Stimulated activated CD4-positive, alpha-beta T cell treated with anti-CD3 and anti-CD28 coated beads, Interleukin-15, amount 100 ng/mL, for 48 hours (primary cell): ENCODE data around the gene RDX.

Source experiments
- DNase-seq, 2 donors: peaks; one replicate each; pipeline ENCODE4 v3.0.0-alpha.2; 2020; ENCODE audit warnings: low read depth in 2 of 2

RDX gene

DNA sequence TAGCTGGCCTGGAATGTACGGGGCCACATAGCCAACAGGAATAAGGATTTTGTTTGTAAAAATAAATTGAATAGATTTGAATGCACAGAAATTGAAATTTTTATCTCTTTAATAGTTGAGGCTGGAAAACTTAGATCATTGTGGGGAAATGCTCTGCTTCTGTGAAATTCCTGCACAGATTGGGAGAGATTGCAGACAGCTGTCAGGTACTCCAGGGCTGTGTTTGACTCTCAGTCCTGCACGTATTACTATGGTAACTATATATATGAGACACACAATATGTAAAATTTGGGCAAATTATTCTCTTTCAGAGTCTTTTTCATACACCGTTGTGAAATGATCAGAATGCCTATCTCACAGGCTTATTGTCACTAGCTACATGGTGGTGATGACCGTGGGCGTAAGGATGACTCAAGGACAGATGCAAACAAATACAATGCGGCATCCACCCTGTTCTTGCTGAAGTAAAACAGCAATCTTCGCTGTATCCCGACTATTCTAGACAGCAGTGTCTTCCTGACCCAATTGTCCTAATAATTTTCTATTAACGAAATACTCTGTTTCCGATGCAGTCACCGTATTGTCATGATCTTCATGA lies 123.8 kb downstream of the RDX start:
- no peak for DNase-seq

DNA sequence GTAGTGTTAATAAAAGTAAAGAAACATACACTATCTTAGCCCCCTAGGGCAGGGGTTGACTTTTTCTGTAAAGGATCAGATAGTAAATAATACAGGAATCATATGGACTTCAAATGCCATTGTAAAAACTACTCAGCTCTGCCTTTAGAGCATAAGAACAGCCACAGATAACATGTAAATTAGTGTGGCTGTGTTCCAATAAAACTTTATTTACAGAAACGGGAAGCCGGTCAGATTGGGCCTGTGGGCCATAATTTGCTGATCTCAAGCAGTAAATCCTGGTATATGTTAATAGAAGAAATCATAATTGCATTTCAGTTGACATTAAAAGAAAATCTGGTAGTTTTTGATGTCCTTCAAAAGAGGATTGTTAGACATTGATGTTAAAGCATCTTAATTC lies 126.7 kb downstream of the RDX start:
- no peak for DNase-seq

DNA sequence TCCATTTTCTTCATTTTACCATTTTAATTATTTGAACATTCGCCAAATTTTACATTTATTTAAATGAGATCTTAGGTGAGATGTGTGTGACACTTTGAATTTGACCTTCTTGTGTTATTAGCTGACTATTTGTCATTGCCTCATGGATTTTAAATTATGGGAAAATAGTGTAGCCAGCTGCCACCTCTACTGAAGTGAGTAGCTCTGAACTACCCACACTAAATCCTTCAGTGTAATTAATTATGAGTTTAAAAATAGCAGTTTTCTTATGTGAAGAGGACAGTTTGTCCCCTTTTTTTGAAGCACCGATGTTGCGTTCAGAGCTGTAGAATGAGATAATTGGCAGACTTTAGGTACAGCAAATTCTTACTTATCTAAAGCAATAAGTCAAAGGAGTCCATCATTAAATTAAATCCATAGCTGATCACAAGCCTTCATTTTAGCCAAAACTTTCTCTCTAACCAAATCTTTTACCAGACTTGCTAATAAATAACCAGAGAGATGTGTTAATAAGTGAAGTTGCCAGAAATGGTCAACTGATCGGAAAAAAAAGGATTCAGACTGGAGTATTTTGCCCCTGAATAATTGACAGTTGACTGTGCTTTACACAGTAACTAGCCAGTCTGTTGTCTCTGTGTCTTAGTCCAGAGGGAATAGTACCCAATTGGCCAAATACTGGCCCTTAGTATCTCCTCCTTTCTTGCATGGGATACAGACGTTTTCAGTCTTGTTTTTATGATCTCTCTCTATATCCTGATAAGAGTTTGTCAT lies 128.2 kb downstream of the RDX start:
- DNase-seq = no peak

DNA sequence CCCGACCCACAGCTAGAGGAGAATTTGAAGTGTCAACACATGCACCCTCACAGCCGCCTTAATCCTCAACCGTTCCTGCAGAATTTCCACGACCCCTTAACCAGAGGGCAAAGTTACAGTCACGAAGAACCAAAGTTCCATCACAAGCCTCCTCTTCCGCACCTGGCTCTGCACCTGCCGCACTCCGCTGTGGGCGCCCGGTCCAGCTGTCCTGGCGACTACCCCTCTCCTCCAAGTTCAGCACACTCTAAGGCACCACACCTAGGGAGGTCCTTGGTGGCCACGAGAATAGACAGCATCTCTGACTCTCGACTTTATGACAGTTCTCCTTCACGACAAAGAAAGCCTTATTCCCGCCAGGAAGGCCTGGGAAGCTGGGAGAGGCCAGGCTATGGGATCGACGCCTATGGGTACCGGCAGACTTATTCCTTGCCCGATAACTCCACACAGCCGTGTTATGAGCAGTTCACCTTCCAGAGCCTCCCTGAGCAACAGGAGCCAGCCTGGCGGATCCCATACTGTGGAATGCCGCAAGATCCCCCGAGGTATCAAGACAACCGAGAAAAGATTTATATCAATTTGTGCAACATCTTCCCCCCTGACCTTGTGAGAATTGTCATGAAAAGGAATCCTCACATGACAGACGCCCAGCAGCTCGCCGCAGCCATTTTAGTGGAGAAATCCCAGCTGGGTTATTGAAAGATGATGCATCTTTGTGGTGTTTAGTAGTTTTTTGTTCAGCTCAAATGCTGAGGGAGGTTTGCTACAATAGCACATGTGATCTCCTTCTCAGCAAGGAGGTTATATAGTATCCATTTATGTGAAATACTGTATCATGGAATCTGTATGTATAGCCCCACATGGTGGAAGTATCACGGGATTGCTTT lies 131.1 kb downstream of the RDX start:
- DNase-seq = no peak

DNA sequence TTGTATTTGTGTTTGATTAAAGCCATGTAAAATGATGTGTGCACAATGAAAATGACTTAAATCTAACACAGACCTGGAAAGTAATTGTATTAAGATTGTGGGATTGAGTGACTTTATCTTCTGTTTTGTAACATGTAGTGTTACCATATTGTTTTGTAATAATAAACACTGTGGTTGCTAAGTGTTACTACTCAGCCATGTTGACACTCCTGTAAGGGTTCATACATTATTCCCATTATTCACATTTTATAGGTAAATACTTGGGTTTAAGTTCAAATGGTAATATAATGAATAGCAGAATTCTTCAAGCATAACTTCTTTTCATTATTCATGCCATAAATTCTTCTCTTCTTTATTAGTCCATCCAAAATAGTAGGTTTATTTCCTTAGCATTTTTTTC lies 134.2 kb downstream of the RDX start:
- no peak for DNase-seq

DNA sequence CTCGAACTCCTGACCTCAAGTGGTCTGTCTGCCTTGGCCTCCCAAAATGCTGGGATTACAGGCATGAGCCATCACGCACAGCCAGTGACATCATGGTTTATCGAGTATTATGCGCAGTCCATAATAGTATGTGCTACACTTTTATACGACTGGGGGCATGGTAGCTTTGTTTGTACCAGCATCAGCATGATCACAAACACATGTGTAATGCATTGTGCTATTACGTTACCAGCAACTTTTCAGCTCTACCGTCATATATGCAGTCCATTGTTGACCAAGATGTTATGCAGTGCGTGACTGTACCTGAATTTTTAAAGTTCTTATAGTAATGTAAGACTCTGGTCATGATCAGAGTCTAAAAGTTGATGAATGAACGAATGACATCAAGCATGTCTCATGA lies 135.4 kb downstream of the RDX start:
- DNase-seq = no peak

DNA sequence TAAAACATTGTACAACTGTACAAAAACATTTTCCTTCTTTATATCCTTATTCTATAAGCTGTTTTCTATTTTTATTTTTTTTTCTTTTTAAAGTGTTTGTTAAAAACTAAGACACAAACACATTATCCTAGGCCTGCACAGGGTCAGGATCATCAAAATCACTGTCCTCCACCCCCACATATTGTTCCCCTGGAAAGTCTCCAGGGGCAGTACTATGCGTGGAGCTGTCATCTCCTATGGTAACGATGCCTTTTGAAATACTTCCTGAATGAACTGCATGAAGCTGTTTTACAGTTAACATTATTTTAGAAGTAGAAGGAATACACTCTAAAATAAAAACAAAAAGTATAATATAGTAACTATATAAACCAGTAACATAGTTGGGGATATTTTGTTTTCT lies 136.0 kb downstream of the RDX start:
- DNase-seq = no peak

DNA sequence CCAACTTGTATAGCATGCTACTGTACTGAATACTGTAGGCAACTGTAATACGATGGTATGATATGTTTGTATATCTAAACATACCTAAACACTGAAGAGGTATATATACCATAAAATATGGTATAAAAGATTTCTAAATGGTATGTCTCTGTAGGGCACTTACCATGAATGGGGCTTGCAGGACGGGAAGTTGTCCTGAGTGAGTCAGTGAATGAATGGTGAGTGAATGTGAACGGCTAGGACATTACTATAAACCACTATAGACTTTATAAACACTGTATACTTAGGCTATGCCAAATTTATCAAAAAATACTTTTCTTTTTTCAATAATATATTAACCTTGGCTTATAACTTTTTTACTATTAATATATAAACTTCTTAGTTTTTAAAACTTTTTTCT lies 136.4 kb downstream of the RDX start:
- no peak for DNase-seq

DNA sequence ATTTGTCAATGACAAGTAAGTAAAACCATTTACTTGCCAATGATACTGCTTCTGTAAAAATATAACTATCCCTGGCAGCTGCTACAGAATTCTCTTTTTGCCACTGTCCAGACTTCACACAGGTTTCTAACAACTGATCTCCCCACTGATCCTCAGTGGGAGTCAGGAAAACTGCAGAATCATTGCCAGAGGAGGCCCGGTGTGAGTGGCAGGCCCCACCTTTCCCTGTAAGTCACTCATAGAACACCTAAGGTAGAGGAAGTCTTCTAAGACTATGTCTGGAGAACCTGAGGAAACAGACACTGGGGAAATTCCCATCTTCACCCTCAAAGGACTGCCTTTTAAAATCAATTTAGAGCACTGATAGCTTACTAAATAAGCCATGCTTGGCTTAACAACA lies 136.9 kb downstream of the RDX start:
- DNase-seq = no peak

DNA sequence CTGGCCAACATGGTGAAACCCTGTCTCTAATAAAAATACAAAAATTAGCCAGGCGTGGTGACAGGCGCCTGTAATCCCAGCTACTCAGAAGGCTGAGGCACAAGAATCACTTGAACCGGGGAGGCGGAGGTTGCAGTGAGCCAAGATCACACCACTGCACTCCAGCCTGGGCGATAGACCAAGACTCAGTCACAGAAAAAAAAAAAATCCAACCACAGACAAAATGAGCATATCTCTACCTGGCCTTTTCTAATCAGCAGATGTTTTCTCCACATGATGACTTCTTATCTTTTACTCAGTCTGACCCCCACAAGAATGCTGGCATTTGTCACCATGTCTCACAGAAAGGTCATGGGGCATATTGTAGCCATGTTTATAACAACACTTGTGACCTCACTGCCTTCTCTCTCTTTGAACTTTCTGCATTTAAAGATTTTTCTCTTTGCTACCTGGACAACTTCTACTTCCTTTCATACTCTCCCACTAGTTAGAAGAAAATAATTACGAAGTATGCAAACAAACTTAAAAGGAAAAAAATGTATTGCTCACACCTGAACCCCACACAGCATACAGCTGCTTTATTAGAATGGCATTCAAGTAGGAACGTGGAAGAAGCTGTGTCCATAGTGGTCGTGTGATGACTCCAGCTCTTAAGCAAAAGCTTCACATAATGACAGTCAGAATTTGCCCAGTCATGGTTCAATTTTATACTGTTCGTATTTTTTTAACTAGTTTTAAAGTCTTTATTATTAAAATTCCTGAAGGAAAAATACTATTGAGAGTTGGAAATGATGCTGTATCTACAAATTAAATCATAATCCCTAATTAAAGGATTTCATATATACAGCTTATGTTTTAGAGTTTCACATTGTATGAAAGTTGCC lies 137.9 kb downstream of the RDX start:
- no peak for DNase-seq

DNA sequence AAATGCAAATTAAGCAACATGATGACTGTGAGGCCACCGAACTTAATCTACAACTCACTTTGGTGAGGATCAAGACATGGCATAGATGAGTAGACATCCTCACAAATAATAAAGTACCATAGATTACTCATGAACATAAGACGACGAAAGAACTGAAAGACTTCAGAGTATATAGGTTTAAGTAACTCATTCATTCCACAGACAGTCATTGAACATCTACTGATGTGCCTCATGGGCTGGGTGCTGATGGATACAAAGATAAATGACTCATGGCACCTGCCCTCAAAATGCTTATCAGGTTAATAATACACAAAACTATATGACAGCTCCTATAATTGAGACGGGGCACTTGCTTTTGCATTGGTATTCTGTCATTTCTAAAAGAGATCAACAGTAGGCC lies 139.9 kb downstream of the RDX start:
- no peak for DNase-seq

DNA sequence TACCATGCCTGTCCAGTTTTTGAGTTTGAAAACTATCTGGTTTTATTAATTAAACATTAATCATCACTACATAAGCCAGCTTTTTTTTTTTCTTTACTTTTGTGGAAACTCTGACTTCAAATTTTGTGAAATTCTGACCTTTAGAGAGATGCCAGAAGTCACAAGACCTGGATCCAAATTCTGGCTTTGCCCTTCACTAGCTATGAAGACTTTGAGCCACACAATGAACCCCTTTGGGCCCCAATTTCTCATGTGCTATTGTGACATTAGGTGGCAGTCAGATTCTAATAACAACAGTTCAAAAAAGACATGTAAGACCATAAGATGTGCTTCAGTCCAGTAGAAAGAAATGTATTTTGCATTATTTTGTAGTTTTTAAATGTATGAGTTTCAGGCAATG lies 142.9 kb downstream of the RDX start:
- no peak for DNase-seq

DNA sequence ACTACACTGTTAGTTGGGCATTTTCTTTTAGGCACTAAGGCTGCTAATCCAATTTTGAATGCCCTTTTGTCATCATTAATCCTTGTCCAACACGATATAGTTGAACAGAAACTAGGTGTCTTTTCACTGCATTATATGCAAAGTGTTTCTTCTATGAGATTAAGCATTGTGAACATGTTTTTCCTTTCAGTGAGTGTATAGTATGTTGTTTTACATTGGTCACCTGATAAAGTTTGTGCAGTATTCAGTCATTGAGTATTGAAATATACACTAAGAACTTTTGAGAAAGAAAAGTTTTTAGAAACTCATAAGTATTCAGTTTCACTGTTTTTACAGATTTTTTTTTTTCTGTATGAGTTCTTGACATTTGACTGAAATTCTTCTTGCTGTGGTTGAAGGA lies 144.2 kb downstream of the RDX start:
- DNase-seq = no peak

DNA sequence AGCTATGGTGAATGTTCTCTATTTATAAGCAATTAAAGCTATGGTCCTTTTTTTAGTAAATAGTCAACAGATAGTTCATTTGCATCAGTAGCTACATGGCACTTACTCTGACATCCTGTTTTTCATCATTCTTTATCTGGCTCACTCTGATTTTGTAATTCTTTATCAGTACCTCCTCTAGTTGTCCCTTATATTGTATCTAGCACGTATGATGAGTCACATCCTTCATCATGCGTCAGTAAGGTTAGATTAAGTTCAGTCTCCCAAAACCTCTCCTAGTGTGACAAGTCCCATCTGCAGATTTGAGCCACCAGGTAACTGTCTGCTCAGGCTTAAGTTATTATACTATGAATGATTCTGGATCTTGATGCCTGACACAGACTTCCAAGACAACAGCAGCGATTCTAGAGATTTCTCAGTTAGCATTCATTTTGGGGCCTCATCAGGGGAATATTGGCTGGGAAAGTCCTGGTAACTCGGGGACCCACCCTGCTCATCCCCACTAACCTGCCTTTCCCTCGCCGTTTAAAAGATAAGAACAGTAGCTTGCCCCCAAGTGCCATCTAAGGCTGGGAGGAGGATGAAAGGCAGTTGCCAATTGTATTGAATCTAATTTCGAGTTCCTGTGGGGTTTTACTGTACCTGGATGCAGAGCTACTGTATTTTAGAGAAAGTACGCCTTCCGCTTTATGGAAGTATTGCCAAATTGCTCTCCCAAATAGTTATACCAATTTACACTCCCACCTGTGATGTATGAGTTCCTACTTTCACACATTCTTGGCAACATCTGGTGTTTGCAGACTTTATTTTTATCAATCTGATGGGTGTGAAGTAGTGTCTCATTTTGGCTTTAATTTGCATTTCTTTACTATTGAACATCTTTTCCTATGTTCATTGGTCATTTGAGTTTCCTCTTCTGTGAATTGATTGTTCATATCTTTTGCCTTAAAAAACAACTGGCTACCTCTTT lies 147.4 kb downstream of the RDX start:
- no peak for DNase-seq

DNA sequence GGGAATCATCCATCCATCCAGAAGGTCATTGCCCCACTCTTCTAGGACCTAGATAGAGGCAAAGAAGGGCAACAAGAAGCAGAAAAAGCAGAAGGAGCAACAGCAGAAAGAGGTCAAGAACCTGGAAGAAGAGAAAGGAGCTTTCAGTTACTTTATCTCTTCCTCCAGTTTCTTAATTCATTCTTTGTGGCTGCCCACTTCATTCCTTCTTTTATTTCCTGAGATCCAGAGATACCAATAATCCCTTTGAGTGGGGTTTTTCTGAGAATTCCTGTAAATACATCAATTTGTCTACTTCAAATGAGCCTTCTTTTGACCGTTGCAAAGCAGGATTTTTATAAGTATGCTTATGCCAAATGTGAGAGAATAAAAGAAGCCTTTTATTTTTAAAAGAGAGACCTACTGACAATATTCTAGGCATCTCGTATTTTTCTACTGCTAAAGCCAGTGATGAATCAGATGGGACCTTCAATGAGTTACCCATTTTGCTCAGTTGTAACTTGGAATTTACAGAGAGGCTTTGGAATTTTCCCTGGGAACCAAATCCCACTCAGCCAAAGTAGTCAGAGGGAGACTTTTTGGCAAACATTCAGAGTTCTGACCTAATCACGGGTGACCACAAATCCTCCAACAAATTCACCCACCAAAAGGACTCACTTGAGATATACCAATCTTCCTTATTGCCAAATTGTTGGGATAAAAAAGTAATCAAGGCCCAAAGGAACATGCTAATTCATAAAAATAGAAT lies 148.3 kb downstream of the RDX start:
- DNase-seq = no peak

DNA sequence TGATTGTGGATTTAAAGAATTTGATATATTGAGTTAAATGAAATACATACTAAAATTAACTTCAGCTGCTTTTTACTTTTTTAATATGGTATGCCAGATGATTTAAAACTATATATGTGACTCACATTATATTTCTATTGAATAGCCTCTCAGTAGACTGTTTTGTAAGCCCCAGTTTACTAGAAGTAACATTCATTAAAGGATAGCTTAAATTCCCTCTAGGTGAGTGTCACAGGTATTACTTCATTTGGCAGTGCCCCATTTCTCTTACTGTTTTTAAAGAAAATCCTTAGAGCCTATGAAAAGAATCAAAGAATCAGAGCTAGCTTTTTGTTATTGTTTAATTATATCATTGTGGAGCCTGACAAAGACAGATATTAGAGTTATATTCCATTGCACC lies 154.6 kb downstream of the RDX start:
- no peak for DNase-seq

DNA sequence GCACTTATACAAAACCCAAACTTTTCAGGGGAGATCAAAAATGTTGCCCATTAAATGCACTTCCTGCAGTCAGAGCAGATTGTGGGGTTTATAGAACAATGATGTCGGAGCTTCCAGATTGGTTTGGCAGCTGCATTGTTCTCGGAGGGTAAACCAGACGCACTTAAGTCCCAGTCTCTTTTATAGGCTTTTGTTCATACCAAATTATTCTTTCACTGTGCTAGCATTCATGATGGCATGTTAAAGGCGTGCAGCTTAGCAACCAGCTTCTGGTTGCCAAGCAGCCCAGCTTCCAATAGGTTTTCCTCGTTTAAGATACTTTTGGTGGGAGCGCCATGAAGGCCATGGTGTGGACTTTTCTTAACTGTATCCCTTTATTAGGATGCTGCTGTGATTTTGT lies 162.3 kb downstream of the RDX start:
- DNase-seq = no peak

DNA sequence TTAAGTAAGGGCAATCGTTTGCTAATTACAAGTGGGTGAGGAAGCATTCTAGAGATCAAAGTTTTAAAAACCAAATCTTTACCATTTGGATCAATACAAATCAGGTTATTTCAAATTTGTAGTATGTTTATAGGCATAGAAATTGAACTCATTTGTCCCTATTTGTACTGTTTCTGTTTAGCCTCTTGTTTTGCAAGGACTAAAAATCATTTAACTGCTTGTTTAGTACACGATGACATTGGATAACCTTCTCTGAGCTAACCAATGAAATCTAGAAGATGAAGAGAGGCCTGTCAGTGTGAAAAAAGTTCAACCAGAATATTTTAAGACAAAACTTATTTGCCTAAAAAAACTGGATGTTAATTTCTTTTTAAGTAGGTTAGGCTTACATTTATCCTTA lies 163.3 kb downstream of the RDX start:
- DNase-seq = no peak

DNA sequence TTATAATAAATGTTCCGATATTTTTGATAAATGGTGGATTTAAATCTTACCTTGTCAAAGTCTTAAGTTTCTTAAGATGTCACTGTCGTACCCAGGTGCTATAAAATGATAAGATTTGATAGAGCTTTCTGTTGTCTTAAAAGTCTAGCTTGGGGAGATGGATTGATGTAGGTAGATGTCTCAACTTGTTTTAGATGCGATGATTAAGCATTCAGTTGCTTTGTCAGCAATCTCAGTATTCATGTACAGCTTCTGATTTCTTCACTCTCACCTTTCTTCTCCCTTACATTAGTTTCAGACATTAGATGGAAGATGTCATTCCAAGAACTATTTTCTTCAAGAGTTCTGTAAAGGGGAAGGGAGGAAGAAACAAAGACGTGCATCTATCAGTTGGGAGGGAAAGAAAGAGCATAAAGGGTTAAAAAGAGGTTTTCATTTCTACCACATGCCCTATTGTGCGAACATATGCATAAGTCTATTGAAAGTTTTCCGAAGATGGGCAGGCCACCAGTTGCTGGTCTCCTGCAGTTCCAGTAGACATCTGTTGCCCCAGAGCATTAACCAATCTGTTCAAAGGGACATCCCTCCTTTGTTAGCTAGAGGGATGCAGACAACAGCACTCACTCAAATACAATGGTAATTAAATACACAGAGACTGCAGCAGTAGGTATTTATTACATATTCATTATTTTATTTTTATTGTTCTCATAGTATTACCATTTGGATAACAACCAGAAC lies 164.9 kb downstream of the RDX start:
- no peak for DNase-seq
